Measurements from ENCODE around the gene FOXP2.
"Not testable (repeated sequence)": the region's sequence is repeated elsewhere in the genome, so short reads cannot be mapped to it uniquely, and the experiment has no call there.

Gene FOXP2

GRCh38 chr7:114507381-114507780 is 92.8 kb downstream of the FOXP2 start:
- no peak overlapping the region for H3K27ac ChIP-seq
- TF ChIP-seq ZFX (IDR thresholded peaks at IDR 0.05; ENCODE audit: borderline replicate concordance) (no peak), CTCF (IDR thresholded peaks at IDR 0.05) (no peak)

- no peak for TF ChIP-seq ZFX (IDR thresholded peaks at IDR 0.05; ENCODE audit: borderline replicate concordance)
- no peak for TF ChIP-seq CTCF (IDR thresholded peaks at IDR 0.05)
- H3K27ac ChIP-seq: no peak overlapping the region
Observed at GRCh38 chr7:114508086-114508485, 93.5 kb downstream of the FOXP2 start.

- not testable (repeated sequence) for H3K27ac ChIP-seq
Observed at GRCh38 chr7:114510824-114511223, 96.2 kb downstream of the FOXP2 start.

DNA sequence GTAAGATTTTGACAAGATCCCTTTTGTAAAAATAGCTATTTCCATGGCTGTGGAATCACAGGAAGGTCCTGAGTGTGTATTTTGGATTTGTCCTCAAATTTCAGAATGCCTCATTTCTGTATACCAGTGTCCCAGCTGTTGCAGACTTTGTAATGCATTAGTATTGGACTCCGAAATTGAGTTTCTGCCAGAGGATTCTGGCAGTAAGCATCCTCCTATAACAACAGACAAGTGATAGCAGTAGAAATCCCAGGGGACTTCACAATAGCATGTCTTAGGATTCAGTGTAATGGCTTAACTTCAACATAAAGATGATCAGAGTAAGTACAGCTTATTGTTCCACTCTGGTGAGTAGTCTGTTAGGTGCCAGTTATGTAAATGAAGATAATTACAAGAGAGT is 104.6 kb downstream of the FOXP2 start:
- TF ChIP-seq ZFX (IDR thresholded peaks at IDR 0.05; ENCODE audit: borderline replicate concordance): no peak
- no peak for TF ChIP-seq CTCF (IDR thresholded peaks at IDR 0.05)

GRCh38 chr7:114522081-114522480 is 107.5 kb downstream of the FOXP2 start:
- no peak overlapping the region for H3K27ac ChIP-seq
- TF ChIP-seq ZFX (IDR thresholded peaks at IDR 0.05; ENCODE audit: borderline replicate concordance) (no peak), CTCF (IDR thresholded peaks at IDR 0.05) (no peak)

More for the DNA sequence above, 104.6 kb downstream of the FOXP2 start:
- H3K27ac ChIP-seq: no peak overlapping the region

- TF ChIP-seq ZFX (IDR thresholded peaks at IDR 0.05; ENCODE audit: borderline replicate concordance) (no peak), CTCF (IDR thresholded peaks at IDR 0.05) (no peak)
- H3K27ac ChIP-seq: no peak overlapping the region
Observed at GRCh38 chr7:114527589-114527988, 113.0 kb downstream of the FOXP2 start.

GRCh38 chr7:114530057-114530611 is 115.5 kb downstream of the FOXP2 start:
- no peak overlapping the region for H3K27ac ChIP-seq
- TF ChIP-seq ZFX (IDR thresholded peaks at IDR 0.05; ENCODE audit: borderline replicate concordance): no peak
- TF ChIP-seq CTCF (IDR thresholded peaks at IDR 0.05): no peak

- H3K27ac ChIP-seq: no peak overlapping the region
- no peak for TF ChIP-seq ZFX (IDR thresholded peaks at IDR 0.05; ENCODE audit: borderline replicate concordance)
- no peak for TF ChIP-seq CTCF (IDR thresholded peaks at IDR 0.05)
Observed at GRCh38 chr7:114531326-114531725, 116.7 kb downstream of the FOXP2 start.

All from 22Rv1 (cell line).